Astrocyte (in vitro differentiated cells and primary cell): ENCODE data around the gene SLC25A26.

ENCODE experiments used
- CTCF ChIP-seq: IDR thresholded peaks from 2 replicates; pipeline ENCODE4 v1.5.1; 2011; ENCODE audit warnings: low read depth, mild to moderate bottlenecking, inconsistent platforms, low read length, moderate library complexity; ENCODE audit not compliant: insufficient read depth
- EZH2 ChIP-seq: IDR thresholded peaks from 2 replicates; pipeline ENCODE4 v1.6.1; 2012; ENCODE audit warnings: mild to moderate bottlenecking, low read length, inconsistent platforms; ENCODE audit not compliant: insufficient read depth

- TF ChIP-seq EZH2 (no peak), CTCF (no peak)
These were observed 9.0 kb upstream of the SLC25A26 start for GRCh38 chr3:66211779-66212178.
